Measurements from ENCODE around the gene TRMO.
"Not testable (repeated sequence)": the region's sequence is repeated elsewhere in the genome, so short reads cannot be mapped to it uniquely, and the experiment has no call there.

Gene TRMO

GRCh38 chr9:97921959-97922724, at the start of gene TRMO:
TRMO (minus strand) TSS chr9:97922500; CDS start chr9:97922493, 7 bp downstream.
- peak; percentile 98 for DNase-seq

GRCh38 chr9:97970165-97970564, 47.9 kb upstream of the TRMO start:
- no peak for DNase-seq

- DNase-seq: no peak
Observed at GRCh38 chr9:97969014-97969413, 46.7 kb upstream of the TRMO start.

- no peak for DNase-seq
Observed at GRCh38 chr9:97966493-97966892, 44.2 kb upstream of the TRMO start.

GRCh38 chr9:97964901-97965300, 42.6 kb upstream of the TRMO start:
- DNase-seq: no peak

GRCh38 chr9:97963232-97963631, 40.9 kb upstream of the TRMO start:
- no peak for DNase-seq

- no peak for DNase-seq
Observed at GRCh38 chr9:97962575-97962974, 40.3 kb upstream of the TRMO start.

- DNase-seq: no peak
Observed at GRCh38 chr9:97962136-97962535, 39.8 kb upstream of the TRMO start.

GRCh38 chr9:97961361-97961760, 39.1 kb upstream of the TRMO start:
- no peak for DNase-seq

GRCh38 chr9:97960678-97961328, 38.5 kb upstream of the TRMO start:
- DNase-seq: not testable (repeated sequence)

- DNase-seq: no peak
Observed at GRCh38 chr9:97959585-97959984, 37.3 kb upstream of the TRMO start.

- DNase-seq: no peak
Observed at GRCh38 chr9:97958812-97959511, 36.7 kb upstream of the TRMO start.

- no peak for DNase-seq
Observed at GRCh38 chr9:97956331-97956730, 34.0 kb upstream of the TRMO start.

- no peak for DNase-seq
Observed at GRCh38 chr9:97954550-97954989, 32.3 kb upstream of the TRMO start.

- not testable (repeated sequence) for DNase-seq
Observed at GRCh38 chr9:97950873-97951272, 28.6 kb upstream of the TRMO start.

GRCh38 chr9:97947094-97947493, 24.8 kb upstream of the TRMO start:
- not testable (repeated sequence) for DNase-seq

- not testable (repeated sequence) for DNase-seq
Observed at GRCh38 chr9:97945470-97945869, 23.2 kb upstream of the TRMO start.

GRCh38 chr9:97944612-97945011, 22.3 kb upstream of the TRMO start:
- no peak for DNase-seq

GRCh38 chr9:97943308-97943855, 21.1 kb upstream of the TRMO start:
- DNase-seq: no peak

- no peak for DNase-seq
Observed at GRCh38 chr9:97941323-97941722, 19.0 kb upstream of the TRMO start.

- no peak for DNase-seq
Observed at GRCh38 chr9:97940741-97941140, 18.4 kb upstream of the TRMO start.

GRCh38 chr9:97940233-97940632, 17.9 kb upstream of the TRMO start:
- no peak for DNase-seq

GRCh38 chr9:97938081-97938644, 15.9 kb upstream of the TRMO start, which contains the start of gene HEMGN:
HEMGN (minus strand) TSS chr9:97938172; CDS start chr9:97938136, 36 bp downstream.
- DNase-seq: no peak
